ENCODE measurements around the gene BCAP31. TPM values are rescaled to one million over a fixed set of nuclear protein-coding genes. Genes with fewer than 3 reads are reported as not detected.

BCAP31 gene
- total and polyA plus RNA-seq, 4 donors = 101 to 130 (median 123) TPM

DNA sequence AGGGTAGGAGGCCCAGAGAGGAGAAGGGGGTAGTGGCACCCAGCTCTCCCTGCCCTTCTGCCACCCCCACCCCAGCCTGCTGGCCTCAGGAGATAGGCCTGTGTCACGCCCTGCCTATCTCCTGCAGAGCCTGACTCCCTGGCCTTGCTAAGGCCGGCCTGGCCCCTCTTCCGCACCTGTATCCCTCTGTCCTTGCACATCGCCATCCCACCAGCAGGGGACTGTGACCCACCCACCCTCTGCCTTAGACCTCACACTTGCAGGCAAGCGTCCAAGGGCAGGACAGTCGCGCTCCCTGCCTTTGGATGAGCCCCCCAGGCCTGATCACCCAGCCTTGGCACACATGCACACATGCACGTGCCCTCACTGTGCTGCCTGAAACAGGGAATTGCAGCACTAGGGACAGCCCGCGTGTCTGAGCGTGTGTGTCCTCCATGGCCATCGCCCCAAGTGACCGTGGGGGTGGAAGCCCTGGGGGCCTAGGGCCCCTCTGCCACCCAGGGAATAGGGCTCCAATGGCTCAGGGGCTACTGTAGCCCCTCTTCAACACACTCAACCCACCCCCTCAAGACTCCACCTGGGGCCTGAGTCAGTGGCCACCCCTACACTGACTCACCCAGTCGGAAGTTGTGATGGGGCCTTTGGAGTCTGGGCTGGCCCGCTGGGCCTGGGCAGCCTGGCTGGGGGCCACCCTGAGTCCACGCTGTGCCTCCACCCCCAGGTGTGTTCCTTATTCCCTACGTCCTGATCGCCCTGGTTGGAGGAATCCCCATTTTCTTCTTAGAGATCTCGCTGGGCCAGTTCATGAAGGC, 34.3 kb downstream of the BCAP31 start:
- no peaks in the 10 kb centered on the region for H3K36me3 ChIP-seq (ENCODE audit: control insufficient read depth in 1 of 2, insufficient read depth in 2 of 2, low read length in 1 of 2)
- WGBS, 2 donors = 86 to 88% methylated on average over 19 of the region's 19 CpGs
- no peaks in the 10 kb centered on the region for H3K9me3 ChIP-seq (ENCODE audit: control insufficient read depth, low read length)
- intact Hi-C loops (cut with DNase I) = no loop called here
- H3K4me3 ChIP-seq (ENCODE audit: low read length in 2 of 2) = no peak overlapping the region
- H3K27ac ChIP-seq (ENCODE audit: low read depth in 1 of 2, low read length in 2 of 2) = peak overlapping the region in 1 of 2 donors; percentile 52
- ATAC-seq (ENCODE audit: low FRiP score) (no peak), DNase-seq (no peak)
- H3K27me3 ChIP-seq (ENCODE audit: control insufficient read depth in 1 of 2, insufficient read depth in 2 of 2, low read length in 1 of 2) = peaks cover 0 to 1% of the 10 kb centered on the region in 2 donors
- H3K4me1 ChIP-seq (ENCODE audit: control insufficient read depth in 1 of 2, insufficient read depth in 2 of 2, low read length in 2 of 2) = no peaks in the 10 kb centered on the region

DNA sequence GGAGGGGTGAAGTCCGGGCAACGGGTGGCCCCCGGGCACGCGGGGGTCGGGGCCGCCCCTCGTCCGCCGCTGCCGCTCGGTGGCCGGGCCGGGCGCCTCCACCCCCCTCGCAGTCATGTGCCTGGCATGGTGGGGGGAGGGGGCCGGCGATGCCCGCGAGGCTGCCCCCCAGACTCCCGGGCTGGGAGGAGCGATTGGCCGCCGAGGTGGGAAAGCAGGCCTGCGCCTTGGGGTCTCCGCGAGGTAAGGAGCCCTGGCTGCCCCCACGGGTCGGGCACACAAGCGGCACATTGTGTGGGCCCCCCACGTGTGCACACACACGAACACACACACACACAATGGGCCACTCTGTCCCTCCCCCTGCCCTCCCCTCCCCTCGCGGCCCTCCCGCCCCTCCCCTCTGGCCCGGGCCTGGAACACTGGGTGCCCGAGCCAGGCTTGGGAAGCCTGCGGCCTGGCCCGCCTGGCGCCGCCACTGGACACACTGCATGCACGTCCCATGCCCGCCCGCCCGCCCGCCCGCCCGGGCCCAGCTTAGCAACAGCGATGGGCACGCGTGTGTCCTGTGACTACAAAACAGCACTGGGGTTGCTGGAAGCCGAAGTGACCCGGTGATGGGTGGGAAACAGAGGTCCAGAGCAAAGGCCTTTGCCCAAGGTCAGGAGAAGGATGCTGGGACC, 35.1 kb downstream of the BCAP31 start:
- Histone ChIP-seq H3K27me3 (ENCODE audit: control insufficient read depth in 1 of 2, insufficient read depth in 2 of 2, low read length in 1 of 2) (peaks cover 0 to 1% of the 10 kb centered on the region in 2 donors), H3K4me1 (ENCODE audit: control insufficient read depth in 1 of 2, insufficient read depth in 2 of 2, low read length in 2 of 2) (no peaks in the 10 kb centered on the region), H3K4me3 (ENCODE audit: low read length in 2 of 2) (peak overlapping the region; percentile 25 to 58), H3K27ac (ENCODE audit: low read depth in 1 of 2, low read length in 2 of 2) (no peak overlapping the region), H3K9me3 (ENCODE audit: control insufficient read depth, low read length) (no peaks in the 10 kb centered on the region), H3K36me3 (ENCODE audit: control insufficient read depth in 1 of 2, insufficient read depth in 2 of 2, low read length in 1 of 2) (no peaks in the 10 kb centered on the region)
- WGBS, 2 donors = 3 to 25% methylated on average over 30 to 53 of the region's 53 CpGs
- intact Hi-C loops (cut with DNase I) = no loop called here
- DNase-seq = no peak
- ATAC-seq (ENCODE audit: low FRiP score) = peak; percentile 51

DNA sequence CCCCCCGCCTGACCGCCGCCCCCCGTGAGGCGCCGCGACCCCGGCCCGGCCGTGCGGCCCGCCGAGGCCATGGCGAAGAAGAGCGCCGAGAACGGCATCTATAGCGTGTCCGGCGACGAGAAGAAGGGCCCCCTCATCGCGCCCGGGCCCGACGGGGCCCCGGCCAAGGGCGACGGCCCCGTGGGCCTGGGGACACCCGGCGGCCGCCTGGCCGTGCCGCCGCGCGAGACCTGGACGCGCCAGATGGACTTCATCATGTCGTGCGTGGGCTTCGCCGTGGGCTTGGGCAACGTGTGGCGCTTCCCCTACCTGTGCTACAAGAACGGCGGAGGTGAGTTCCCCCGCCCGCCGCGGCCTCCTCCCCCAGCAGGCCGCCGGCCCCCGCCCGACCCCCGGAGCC, 35.7 kb downstream of the BCAP31 start:
- Histone ChIP-seq H3K4me3 (ENCODE audit: low read length in 2 of 2) (peak overlapping the region; percentile 25 to 58), H3K4me1 (ENCODE audit: control insufficient read depth in 1 of 2, insufficient read depth in 2 of 2, low read length in 2 of 2) (no peaks in the 10 kb centered on the region), H3K9me3 (ENCODE audit: control insufficient read depth, low read length) (no peaks in the 10 kb centered on the region), H3K27me3 (ENCODE audit: control insufficient read depth in 1 of 2, insufficient read depth in 2 of 2, low read length in 1 of 2) (peaks cover 0 to 1% of the 10 kb centered on the region in 2 donors), H3K36me3 (ENCODE audit: control insufficient read depth in 1 of 2, insufficient read depth in 2 of 2, low read length in 1 of 2) (no peaks in the 10 kb centered on the region), H3K27ac (ENCODE audit: low read depth in 1 of 2, low read length in 2 of 2) (no peak overlapping the region)
- intact Hi-C loops (cut with DNase I) = no loop called here
- ATAC-seq (ENCODE audit: low FRiP score) (no peak), DNase-seq (no peak)
- WGBS, 2 donors = 1 to 25% methylated on average over 42 to 57 of the region's 57 CpGs

DNA sequence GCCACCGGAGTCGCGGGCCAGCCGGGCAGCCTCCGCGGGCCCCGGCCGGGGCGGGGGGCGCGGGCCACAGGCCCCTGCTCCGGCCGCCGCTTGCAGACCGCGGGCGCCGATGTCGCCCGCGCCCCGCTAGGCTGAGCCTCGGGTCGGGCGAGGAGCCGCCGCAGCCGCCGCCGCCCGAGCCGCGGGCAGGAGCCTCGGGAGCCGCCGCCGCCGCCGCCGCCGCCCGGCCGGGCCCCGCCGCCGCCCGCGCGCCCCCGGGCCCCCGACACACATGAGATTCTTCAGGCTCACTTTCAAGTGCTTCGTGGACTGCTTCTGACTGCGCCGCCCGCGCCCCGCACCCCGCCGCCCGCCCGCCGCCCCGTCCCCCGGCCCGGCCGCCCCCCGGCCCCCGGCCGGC, 36.1 kb downstream of the BCAP31 start:
- DNase-seq (no peak), ATAC-seq (ENCODE audit: low FRiP score) (no peak)
- intact Hi-C loops (cut with DNase I) = no loop called here
- Histone ChIP-seq H3K9me3 (ENCODE audit: control insufficient read depth, low read length) (no peaks in the 10 kb centered on the region), H3K4me1 (ENCODE audit: control insufficient read depth in 1 of 2, insufficient read depth in 2 of 2, low read length in 2 of 2) (no peaks in the 10 kb centered on the region), H3K27ac (ENCODE audit: low read depth in 1 of 2, low read length in 2 of 2) (no peak overlapping the region), H3K4me3 (ENCODE audit: low read length in 2 of 2) (peak overlapping the region; percentile 25 to 58), H3K27me3 (ENCODE audit: control insufficient read depth in 1 of 2, insufficient read depth in 2 of 2, low read length in 1 of 2) (peaks cover 0 to 1% of the 10 kb centered on the region in 2 donors), H3K36me3 (ENCODE audit: control insufficient read depth in 1 of 2, insufficient read depth in 2 of 2, low read length in 1 of 2) (no peaks in the 10 kb centered on the region)
- 2 to 25% methylated on average over 4 to 69 of the region's 69 CpGs for WGBS, 2 donors

DNA sequence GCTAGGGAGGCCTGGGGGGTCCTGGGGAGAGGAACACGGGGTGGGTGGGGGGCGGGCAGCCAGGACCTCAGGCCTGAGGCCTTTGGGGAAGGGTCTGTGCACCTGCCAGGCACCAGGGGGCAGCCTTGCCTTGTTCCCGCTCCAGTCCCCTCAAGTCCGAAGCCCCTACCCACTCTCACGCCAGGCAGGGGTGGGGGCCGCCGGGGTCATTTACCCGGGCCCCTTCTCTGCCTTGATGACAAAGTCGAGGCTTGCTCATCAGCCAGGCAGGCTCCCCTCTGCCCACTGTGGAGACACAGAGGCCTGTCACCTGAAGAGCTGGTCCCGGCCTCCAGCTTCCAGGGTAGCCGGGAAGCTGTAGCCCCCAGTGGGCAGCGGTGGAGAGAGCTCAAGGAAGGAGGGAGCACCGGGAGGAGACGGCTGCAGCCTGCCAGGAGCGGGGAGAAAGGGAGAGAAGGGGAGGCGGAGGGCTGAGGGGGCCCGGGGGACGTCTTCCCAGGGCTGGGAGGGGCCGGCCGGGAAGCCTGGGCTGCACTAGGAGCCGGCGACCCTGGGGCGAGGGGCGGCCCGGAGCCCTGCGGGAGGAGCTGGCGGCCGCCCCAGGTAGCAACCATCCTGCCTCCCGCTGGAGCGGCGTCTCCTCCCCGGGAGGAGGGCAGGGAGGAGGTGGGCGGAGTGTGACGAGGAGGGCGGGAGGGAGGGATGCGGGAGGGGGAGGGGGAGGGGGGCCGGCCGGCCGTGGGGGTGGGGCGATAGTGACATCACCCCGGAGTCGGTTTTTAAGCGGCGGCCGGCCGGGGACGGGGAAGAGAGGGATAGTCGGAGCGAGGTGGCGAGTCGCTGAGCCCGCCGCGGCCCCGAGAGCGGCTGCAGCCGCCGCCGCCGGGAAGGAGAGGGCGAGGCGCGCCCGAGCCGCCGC, 36.8 kb downstream of the BCAP31 start, which contains the start of gene SLC6A8:
TSS of gene SLC6A8 (plus strand) at position 806 of the 919 bp plus-strand sequence. CDS start 649 bp downstream, outside the sequence.
- Histone ChIP-seq H3K27ac (ENCODE audit: low read depth in 1 of 2, low read length in 2 of 2) (no peak within 1 kb of the TSS), H3K4me1 (ENCODE audit: control insufficient read depth in 1 of 2, insufficient read depth in 2 of 2, low read length in 2 of 2) (no peaks in the 10 kb centered on the region), H3K4me3 (ENCODE audit: low read length in 2 of 2) (peak within 1 kb of the TSS; percentile 25 to 58), H3K9me3 (ENCODE audit: control insufficient read depth, low read length) (no peaks in the 10 kb centered on the region), H3K27me3 (ENCODE audit: control insufficient read depth in 1 of 2, insufficient read depth in 2 of 2, low read length in 1 of 2) (peaks cover 0 to 1% of the 10 kb centered on the region in 2 donors), H3K36me3 (ENCODE audit: control insufficient read depth in 1 of 2, insufficient read depth in 2 of 2, low read length in 1 of 2) (no peaks in the 10 kb centered on the region)
- ATAC-seq (ENCODE audit: low FRiP score) (peak; percentile 66), DNase-seq (peak; percentile 80 to 91)
- intact Hi-C loops (cut with DNase I) = no loop called here
- WGBS, 2 donors = 1 to 31% methylated on average over 34 to 65 of the region's 66 CpGs

DNA sequence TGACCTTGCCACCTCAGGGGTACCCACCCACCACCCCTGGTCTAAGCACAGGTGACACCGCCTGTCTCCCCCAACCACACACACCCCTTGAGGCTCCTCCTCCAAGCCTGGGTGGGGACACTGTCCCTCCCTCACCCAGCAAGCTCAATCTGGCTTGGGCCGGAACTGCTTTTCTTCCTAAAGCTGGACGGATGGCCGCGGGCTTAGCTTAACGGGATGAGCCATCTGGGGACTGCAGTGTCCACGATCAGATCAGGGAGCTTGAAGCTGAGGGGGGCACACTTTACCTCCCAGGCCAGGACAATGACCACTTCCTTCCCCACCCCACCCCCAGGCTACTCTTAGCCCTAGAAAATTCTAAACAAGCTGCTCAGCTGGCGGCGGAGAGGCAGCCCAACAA, 37.5 kb downstream of the BCAP31 start:
- H3K27me3 ChIP-seq (ENCODE audit: control insufficient read depth in 1 of 2, insufficient read depth in 2 of 2, low read length in 1 of 2) = peaks cover 0 to 1% of the 10 kb centered on the region in 2 donors
- H3K4me3 ChIP-seq (ENCODE audit: low read length in 2 of 2) = no peak overlapping the region
- ATAC-seq (ENCODE audit: low FRiP score) (no peak), DNase-seq (peak in 1 of 2 donors; percentile 48)
- H3K4me1 ChIP-seq (ENCODE audit: control insufficient read depth in 1 of 2, insufficient read depth in 2 of 2, low read length in 2 of 2) = no peaks in the 10 kb centered on the region
- 67 to 70% methylated on average over 9 of the region's 9 CpGs for WGBS, 2 donors
- no peaks in the 10 kb centered on the region for H3K9me3 ChIP-seq (ENCODE audit: control insufficient read depth, low read length)
- H3K36me3 ChIP-seq (ENCODE audit: control insufficient read depth in 1 of 2, insufficient read depth in 2 of 2, low read length in 1 of 2) = no peaks in the 10 kb centered on the region
- no peak overlapping the region for H3K27ac ChIP-seq (ENCODE audit: low read depth in 1 of 2, low read length in 2 of 2)
- intact Hi-C loops (cut with DNase I) = no loop called here

DNA sequence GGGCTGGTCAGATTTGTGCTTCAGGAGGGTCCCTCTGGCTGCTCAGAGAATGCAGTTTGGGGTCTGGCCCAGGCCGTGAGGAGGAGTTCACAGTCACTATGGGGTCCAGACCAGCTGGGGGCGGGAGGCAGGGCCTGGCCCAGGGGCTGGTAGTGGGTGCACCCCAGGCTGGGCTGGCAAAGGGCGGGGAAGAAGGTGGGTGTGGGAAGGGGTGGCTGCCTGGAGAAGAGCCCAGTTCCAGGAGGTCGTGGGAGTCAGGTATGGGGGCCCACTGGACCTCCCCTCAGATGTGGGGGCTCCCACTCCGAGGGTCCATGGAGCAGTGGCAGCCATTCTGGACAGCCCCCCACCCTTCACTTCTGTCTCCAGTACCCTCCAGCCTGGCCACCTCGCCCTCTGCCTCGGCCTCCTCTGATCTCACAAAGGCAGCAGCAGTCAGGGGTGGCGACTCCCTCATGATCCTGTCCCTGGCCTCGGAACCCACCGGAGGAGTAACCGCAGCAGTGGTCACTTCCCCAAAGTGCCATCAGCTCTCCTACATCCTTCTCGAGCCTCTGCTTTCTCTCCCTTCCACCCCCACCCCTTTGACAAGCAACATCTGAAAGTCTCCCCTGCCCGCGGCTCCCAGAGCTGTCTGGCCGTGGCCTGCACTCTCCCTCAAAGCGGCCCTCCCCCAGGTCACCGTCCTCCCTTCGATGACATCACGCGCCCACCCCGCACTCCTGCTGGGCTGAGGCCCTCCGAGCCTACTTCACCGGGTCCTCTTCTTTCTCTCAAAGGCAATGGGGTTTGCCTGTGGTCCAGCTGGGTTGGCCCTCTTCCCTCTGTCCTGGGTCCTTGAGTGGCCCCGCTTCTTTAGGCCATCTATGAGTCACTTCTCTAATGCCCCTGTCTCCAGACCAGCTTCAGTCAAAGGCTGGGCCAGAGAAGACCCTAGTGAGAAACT, 38.2 kb downstream of the BCAP31 start:
- ATAC-seq (ENCODE audit: low FRiP score) = no peak
- H3K27me3 ChIP-seq (ENCODE audit: control insufficient read depth in 1 of 2, insufficient read depth in 2 of 2, low read length in 1 of 2) = peaks cover 0 to 1% of the 10 kb centered on the region in 2 donors
- no peaks in the 10 kb centered on the region for H3K36me3 ChIP-seq (ENCODE audit: control insufficient read depth in 1 of 2, insufficient read depth in 2 of 2, low read length in 1 of 2)
- DNase-seq = peak; percentile 52 to 73
- no peak overlapping the region for H3K4me3 ChIP-seq (ENCODE audit: low read length in 2 of 2)
- no peaks in the 10 kb centered on the region for H3K4me1 ChIP-seq (ENCODE audit: control insufficient read depth in 1 of 2, insufficient read depth in 2 of 2, low read length in 2 of 2)
- 76 to 81% methylated on average over 24 of the region's 24 CpGs for WGBS, 2 donors
- no peaks in the 10 kb centered on the region for H3K9me3 ChIP-seq (ENCODE audit: control insufficient read depth, low read length)
- intact Hi-C loops (cut with DNase I) = no loop called here
- H3K27ac ChIP-seq (ENCODE audit: low read depth in 1 of 2, low read length in 2 of 2) = no peak overlapping the region

Measured in aorta (tissue), 5 donors.